HEK293 (cell line): ENCODE data around the gene S100A13.
A peak's percentile ranks its signal among the peaks of the same experiment; 100 is the strongest.

Source experiments
- CTCF ChIA-PET: fragments of 350-600 bp; formaldehyde crosslinking; extraction: SDS; loops from one replicate; lab custom pipeline; 2021; ENCODE audit warnings: antibody characterized with exemption; lab: Yijun Ruan, JAX
- POLR2A ChIA-PET: fragments of 300-600 bp; formaldehyde crosslinking; extraction: SDS; loops from one replicate; lab custom pipeline; 2020; ENCODE audit warnings: antibody characterized with exemption, inconsistent platforms; lab: Yijun Ruan, JAX
- H3K27ac ChIP-seq: fragments of 200-500 bp; sonication (Bioruptor generic); 2 replicates; pipeline ENCODE4 v1.5.1; 2014; ENCODE audit warnings: low read depth, low read length, control low read depth, inconsistent platforms; ENCODE audit errors: extremely low read depth
- H3K36me3 ChIP-seq, 2 experiments: fragments of 200-500 bp in 1 of 2; sonication (Bioruptor generic) in 1 of 2; 1 replicate in 1 of 2; 2 replicates in 1 of 2; pipeline ENCODE4 v1.5.1; 2014 to 2017; ENCODE audit warnings: inconsistent platforms in 2 of 2, low read length in 2 of 2; ENCODE audit not compliant: control insufficient read depth in 2 of 2, insufficient read depth in 1 of 2
- H3K4me1 ChIP-seq: fragments of 200-500 bp; sonication (Bioruptor generic); 2 replicates; pipeline ENCODE4 v1.5.1; 2014; ENCODE audit warnings: mild to moderate bottlenecking, low read length, inconsistent platforms; ENCODE audit not compliant: control insufficient read depth, insufficient read depth
- H3K4me3 ChIP-seq: 2 replicates; pipeline ENCODE4 v1.5.1; 2011; ENCODE audit warnings: low read depth, mild to moderate bottlenecking, control low read depth, low read length, moderate library complexity
- H3K9me3 ChIP-seq: fragments of 200-500 bp; sonication (Bioruptor generic); 2 replicates; pipeline ENCODE4 v1.5.1; 2014; ENCODE audit warnings: low read depth, low read length, inconsistent platforms; ENCODE audit not compliant: control insufficient read depth, insufficient read depth
- BCL11B ChIP-seq: fragments of 450-650 bp; formaldehyde crosslinking; IDR thresholded peaks from 2 replicates; pipeline ENCODE4 v1.5.1; 2016; ENCODE audit warnings: low read depth, missing biosample characterization, missing genetic modification characterization
- BCL6B ChIP-seq: fragments of 450-650 bp; formaldehyde crosslinking; IDR thresholded peaks from 2 replicates; pipeline ENCODE4 v1.5.1; 2017; ENCODE audit warnings: missing biosample characterization, missing genetic modification characterization
- EGR2 ChIP-seq: fragments of 450-650 bp; formaldehyde crosslinking; IDR thresholded peaks from 2 replicates; pipeline ENCODE4 v1.5.1; 2016; ENCODE audit warnings: low read depth, missing biosample characterization, missing genetic modification characterization
- HIC1 ChIP-seq: fragments of 450-650 bp; formaldehyde crosslinking; IDR thresholded peaks from 2 replicates; pipeline ENCODE4 v1.5.1; 2016; ENCODE audit warnings: missing biosample characterization, missing genetic modification characterization
- HOXA7 ChIP-seq: sonication (generic); formaldehyde crosslinking; IDR thresholded peaks from 2 replicates; pipeline ENCODE4 v1.8.1; 2022; ENCODE audit warnings: missing genetic modification reagents, borderline replicate concordance
- HOXC10 ChIP-seq: sonication (generic); formaldehyde crosslinking; IDR thresholded peaks from 2 replicates; pipeline ENCODE4 v1.8.1; 2023; ENCODE audit warnings: mild to moderate bottlenecking, missing genetic modification reagents
- KLF16 ChIP-seq: fragments of 450-650 bp; formaldehyde crosslinking; IDR thresholded peaks from 2 replicates; pipeline ENCODE4 v1.5.1; 2017; ENCODE audit warnings: missing biosample characterization, missing genetic modification characterization
- KLF17 ChIP-seq: fragments of 450-650 bp; formaldehyde crosslinking; IDR thresholded peaks from 2 replicates; pipeline ENCODE4 v1.5.1; 2016; ENCODE audit warnings: missing biosample characterization, missing genetic modification characterization
- REPIN1 ChIP-seq: fragments of 450-650 bp; formaldehyde crosslinking; IDR thresholded peaks from 2 replicates; pipeline ENCODE4 v1.5.1; 2017; ENCODE audit warnings: missing biosample characterization, missing genetic modification characterization, low read depth
- SALL2 ChIP-seq: fragments of 450-650 bp; formaldehyde crosslinking; IDR thresholded peaks from 2 replicates; pipeline ENCODE4 v1.5.0; 2017; ENCODE audit warnings: missing biosample characterization, mild to moderate bottlenecking, missing genetic modification characterization, borderline replicate concordance
- ZBTB1 ChIP-seq: fragments of 450-650 bp; formaldehyde crosslinking; IDR thresholded peaks from 2 replicates; pipeline ENCODE4 v1.5.1; 2016; ENCODE audit warnings: missing biosample characterization, missing genetic modification characterization
- ZBTB11 ChIP-seq: fragments of 450-650 bp; formaldehyde crosslinking; conservative IDR thresholded peaks from 2 replicates; pipeline ENCODE4 v1.5.1; 2016; ENCODE audit warnings: low read depth, missing biosample characterization, missing genetic modification characterization
- ZFP3 ChIP-seq: fragments of 450-650 bp; formaldehyde crosslinking; IDR thresholded peaks from 2 replicates; pipeline ENCODE4 v1.5.1; 2016; ENCODE audit warnings: low read depth, missing biosample characterization, missing genetic modification characterization
- ZFP41 ChIP-seq: fragments of 450-650 bp; formaldehyde crosslinking; IDR thresholded peaks from 2 replicates; pipeline ENCODE4 v1.5.1; 2016; ENCODE audit warnings: missing biosample characterization, missing genetic modification characterization, borderline replicate concordance
- ZNF112 ChIP-seq: fragments of 450-650 bp; formaldehyde crosslinking; IDR thresholded peaks from 2 replicates; pipeline ENCODE4 v1.5.0; 2017; ENCODE audit warnings: missing biosample characterization, missing genetic modification characterization
- ZNF138 ChIP-seq: fragments of 450-650 bp; formaldehyde crosslinking; IDR thresholded peaks from 2 replicates; pipeline ENCODE4 v1.5.1; 2016; ENCODE audit warnings: missing biosample characterization, missing genetic modification characterization, borderline replicate concordance
- ZNF2 ChIP-seq: fragments of 450-650 bp; formaldehyde crosslinking; IDR thresholded peaks from 2 replicates; pipeline ENCODE4 v1.5.1; 2016; ENCODE audit warnings: missing biosample characterization, missing genetic modification characterization
- ZNF362 ChIP-seq: fragments of 450-650 bp; formaldehyde crosslinking; IDR thresholded peaks from 2 replicates; pipeline ENCODE4 v1.5.1; 2016; ENCODE audit warnings: missing biosample characterization, missing genetic modification characterization
- ZNF529 ChIP-seq: fragments of 450-650 bp; formaldehyde crosslinking; IDR thresholded peaks from 2 replicates; pipeline ENCODE4 v1.5.1; 2017; ENCODE audit warnings: missing genetic modification characterization, missing biosample characterization; ENCODE audit not compliant: insufficient replicate concordance
- ZNF549 ChIP-seq: fragments of 450-650 bp; IDR thresholded peaks from 2 replicates; pipeline ENCODE4 v1.5.1; 2018; ENCODE audit warnings: missing biosample characterization, missing genetic modification characterization, mild to moderate bottlenecking, inconsistent platforms, moderate library complexity
- ZNF658 ChIP-seq: fragments of 450-650 bp; formaldehyde crosslinking; IDR thresholded peaks from 2 replicates; pipeline ENCODE4; 2016; ENCODE audit warnings: missing biosample characterization, missing genetic modification characterization
- ZNF660 ChIP-seq: fragments of 450-650 bp; IDR thresholded peaks from 2 replicates; pipeline ENCODE4 v1.5.1; 2018; ENCODE audit warnings: missing biosample characterization, mild to moderate bottlenecking, missing genetic modification characterization
- ZNF692 ChIP-seq: fragments of 450-650 bp; formaldehyde crosslinking; IDR thresholded peaks from 2 replicates; pipeline ENCODE4 v1.5.1; 2016; ENCODE audit warnings: missing biosample characterization, missing genetic modification characterization
- ZNF707 ChIP-seq: fragments of 450-650 bp; formaldehyde crosslinking; IDR thresholded peaks from 2 replicates; pipeline ENCODE4 v1.5.1; 2016; ENCODE audit warnings: missing biosample characterization, missing genetic modification characterization
- ZSCAN30 ChIP-seq: fragments of 450-650 bp; IDR thresholded peaks from 2 replicates; pipeline ENCODE4 v1.5.1; 2018; ENCODE audit warnings: missing biosample characterization, mild to moderate bottlenecking, missing genetic modification characterization, moderate library complexity

Gene S100A13

GRCh38 chr1:153610334-153610733 lies 17.0 kb downstream of the S100A13 start:
- CTCF ChIA-PET, result interaction anchor here (1.2 to 1.3 kb wide), 2 partner anchors 12 to 17 kb away, joined by 3 read pairs; partner anchors contain the start of gene S100A13
- Histone ChIP-seq H3K27ac (no peak overlapping the region), H3K4me3 (no peak overlapping the region), H3K36me3 (no peaks in the 10 kb centered on the region), H3K9me3 (no peaks in the 10 kb centered on the region), H3K4me1 (no peaks in the 10 kb centered on the region)
- POLR2A ChIA-PET, result interaction anchor here (1.1 to 3.3 kb wide), 2 partner anchors 16 to 20 kb away, joined by 3 to 10 read pairs; partner anchors contain the start of gene S100A13
- TF ChIP-seq ZBTB11 (tag by site-specific recombination), result peak; percentile 34; the same call in 1 of the 2 replicates
- peak; percentile 4; the same call in 1 of the 2 replicates for TF ChIP-seq EGR2 (tag by site-specific recombination)
- no peak for TF ChIP-seq ZNF549 (tag by site-specific recombination)
- TF ChIP-seq KLF17 (tag by site-specific recombination), result peak; percentile 76; the same call in 1 of the 2 replicates
- no peak for TF ChIP-seq ZBTB1 (tag by site-specific recombination)
- no peak for TF ChIP-seq ZNF707

GRCh38 chr1:153609585-153609907 lies 17.8 kb downstream of the S100A13 start:
- H3K36me3 ChIP-seq, result no peaks in the 10 kb centered on the region
- no peak for TF ChIP-seq ZFP41 (tag by site-specific recombination)
- no peak for TF ChIP-seq HOXA7
- no peak for TF ChIP-seq ZNF138 (tag by site-specific recombination)
- TF ChIP-seq SALL2, result no peak
- no peak for TF ChIP-seq ZFP3 (tag by site-specific recombination)
- TF ChIP-seq BCL6B, result no peak
- no peak for TF ChIP-seq HIC1 (tag by site-specific recombination)
- TF ChIP-seq REPIN1 (tag by site-specific recombination), result no peak
- TF ChIP-seq ZSCAN30 (tag by site-specific recombination), result no peak
- no peak for TF ChIP-seq ZNF112 (tag by site-specific recombination)
- no peak for TF ChIP-seq ZNF658 (tag by site-specific recombination)
- TF ChIP-seq HOXC10 (CRISPR knock-in tag), result no peak
- no peak for TF ChIP-seq KLF16
- TF ChIP-seq ZNF529, result no peak
- TF ChIP-seq BCL11B (tag by site-specific recombination), result no peak
- no peak for TF ChIP-seq ZNF660 (tag by site-specific recombination)
- TF ChIP-seq ZNF362 (tag by site-specific recombination), result no peak
- TF ChIP-seq ZNF2 (tag by site-specific recombination), result no peak
- TF ChIP-seq ZNF692 (tag by site-specific recombination), result no peak
- no peaks in the 10 kb centered on the region for H3K4me1 ChIP-seq
- no peaks in the 10 kb centered on the region for H3K9me3 ChIP-seq
- no peak overlapping the region for H3K27ac ChIP-seq
- no peak overlapping the region for H3K4me3 ChIP-seq
- CTCF ChIA-PET, result interaction anchor here (0.6 to 1.3 kb wide), 2 partner anchors 13 to 630 kb away, joined by 3 read pairs; no protein-coding TSS in a partner anchor
- POLR2A ChIA-PET, result interaction anchor here (3.3 kb wide), 1 partner anchor 17 kb away, joined by 10 read pairs; the partner anchor contains the start of gene S100A13
